Measurements from ENCODE around the gene WFDC13.

- TF ChIP-seq CTCF (conservative IDR thresholded peaks at IDR 0.05; ENCODE audit: low read length) (no peak), EZH2phosphoT487 (IDR thresholded peaks at IDR 0.05; ENCODE audit: borderline replicate concordance) (no peak)
These were observed 43.2 kb downstream of the WFDC13 start for GRCh38 chr20:45745015-45745414.
